ENCODE measurements around the gene ARID4A.

ARID4A gene

DNA sequence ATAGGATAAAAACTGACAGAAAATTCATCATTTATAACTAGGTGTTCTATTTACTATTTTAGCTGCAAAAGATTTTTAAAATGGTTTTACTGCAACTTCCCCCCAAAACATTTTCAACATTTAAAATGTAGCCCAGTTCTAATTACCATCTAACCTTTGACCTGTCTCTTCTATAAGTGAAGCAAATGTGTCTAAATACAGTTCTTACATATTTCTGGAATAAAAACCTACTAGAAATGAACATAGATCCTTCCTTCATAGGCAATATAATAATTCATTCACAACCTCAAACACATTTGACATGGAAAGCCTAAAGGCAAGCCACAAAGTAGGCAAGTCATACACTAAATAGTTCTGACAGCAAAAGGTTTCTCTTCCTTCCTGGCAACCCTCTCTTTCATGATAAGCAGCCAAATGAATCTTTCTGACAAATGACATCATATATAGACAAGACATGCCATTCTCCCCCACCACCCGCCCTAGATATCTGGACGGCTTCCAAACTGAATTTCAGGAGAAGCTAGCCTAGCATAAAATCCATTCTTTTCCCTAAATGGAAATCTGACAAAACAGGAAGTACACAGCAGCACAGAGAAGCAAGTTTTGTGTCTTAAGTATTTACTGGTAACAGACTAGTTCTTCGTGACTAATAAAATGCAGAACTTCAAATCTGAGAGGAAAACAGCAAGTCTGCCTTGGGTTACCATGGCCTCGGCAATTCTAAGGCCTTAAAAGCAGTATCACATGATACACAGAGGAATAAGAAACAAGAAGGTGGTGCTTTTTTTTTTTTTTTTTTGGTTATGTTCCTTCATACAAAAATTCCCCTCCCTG lies 17.2 kb upstream of the ARID4A start:
- H3K4me3 ChIP-seq (ENCODE audit: low read depth, low read length): no peak overlapping the region
- peak; percentile 80 for DNase-seq (ENCODE audit: low read depth, low spot score)
- TF ChIP-seq, protein P1, sequence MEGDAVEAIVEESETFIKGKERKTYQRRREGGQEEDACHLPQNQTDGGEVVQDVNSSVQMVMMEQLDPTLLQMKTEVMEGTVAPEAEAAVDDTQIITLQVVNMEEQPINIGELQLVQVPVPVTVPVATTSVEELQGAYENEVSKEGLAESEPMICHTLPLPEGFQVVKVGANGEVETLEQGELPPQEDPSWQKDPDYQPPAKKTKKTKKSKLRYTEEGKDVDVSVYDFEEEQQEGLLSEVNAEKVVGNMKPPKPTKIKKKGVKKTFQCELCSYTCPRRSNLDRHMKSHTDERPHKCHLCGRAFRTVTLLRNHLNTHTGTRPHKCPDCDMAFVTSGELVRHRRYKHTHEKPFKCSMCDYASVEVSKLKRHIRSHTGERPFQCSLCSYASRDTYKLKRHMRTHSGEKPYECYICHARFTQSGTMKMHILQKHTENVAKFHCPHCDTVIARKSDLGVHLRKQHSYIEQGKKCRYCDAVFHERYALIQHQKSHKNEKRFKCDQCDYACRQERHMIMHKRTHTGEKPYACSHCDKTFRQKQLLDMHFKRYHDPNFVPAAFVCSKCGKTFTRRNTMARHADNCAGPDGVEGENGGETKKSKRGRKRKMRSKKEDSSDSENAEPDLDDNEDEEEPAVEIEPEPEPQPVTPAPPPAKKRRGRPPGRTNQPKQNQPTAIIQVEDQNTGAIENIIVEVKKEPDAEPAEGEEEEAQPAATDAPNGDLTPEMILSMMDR (IDR thresholded peaks at IDR 0.05; ENCODE audit: insufficient read depth, low read length, missing control alignments): no peak
- CTCF ChIA-PET: interaction anchor here (1.3 kb wide), 1 partner anchor 9 kb away, joined by 4 read pairs; no protein-coding TSS in a partner anchor
- POLR2A ChIA-PET: no interaction called here

DNA sequence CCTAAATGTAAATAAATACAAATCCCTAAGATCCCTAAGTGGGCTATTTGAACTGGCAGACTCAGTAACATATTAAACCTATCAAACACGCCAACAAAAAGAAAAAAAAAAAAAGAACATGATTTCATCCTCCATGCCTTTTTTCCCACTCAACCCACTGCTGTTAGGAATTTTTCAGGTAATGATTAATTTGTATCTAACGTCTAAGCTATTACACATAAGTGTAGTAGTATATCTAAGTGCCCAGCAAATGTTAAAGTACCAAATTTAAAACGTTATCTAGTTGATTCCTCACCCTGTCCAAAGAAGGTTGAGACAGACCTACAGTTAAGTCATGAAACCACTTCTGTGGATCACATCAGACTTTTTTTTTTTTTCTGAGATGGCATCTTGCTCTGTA lies 16.4 kb upstream of the ARID4A start:
- ChIA-PET CTCF (interaction anchor here (1.3 kb wide), 1 partner anchor 9 kb away, joined by 4 read pairs; no protein-coding TSS in a partner anchor), POLR2A (no interaction called here)
- TF ChIP-seq, protein P1 (IDR thresholded peaks at IDR 0.05; ENCODE audit: insufficient read depth, low read length, missing control alignments): no peak
- no peak for DNase-seq (ENCODE audit: low read depth, low spot score)
- no peak overlapping the region for H3K4me3 ChIP-seq (ENCODE audit: low read depth, low read length)

DNA sequence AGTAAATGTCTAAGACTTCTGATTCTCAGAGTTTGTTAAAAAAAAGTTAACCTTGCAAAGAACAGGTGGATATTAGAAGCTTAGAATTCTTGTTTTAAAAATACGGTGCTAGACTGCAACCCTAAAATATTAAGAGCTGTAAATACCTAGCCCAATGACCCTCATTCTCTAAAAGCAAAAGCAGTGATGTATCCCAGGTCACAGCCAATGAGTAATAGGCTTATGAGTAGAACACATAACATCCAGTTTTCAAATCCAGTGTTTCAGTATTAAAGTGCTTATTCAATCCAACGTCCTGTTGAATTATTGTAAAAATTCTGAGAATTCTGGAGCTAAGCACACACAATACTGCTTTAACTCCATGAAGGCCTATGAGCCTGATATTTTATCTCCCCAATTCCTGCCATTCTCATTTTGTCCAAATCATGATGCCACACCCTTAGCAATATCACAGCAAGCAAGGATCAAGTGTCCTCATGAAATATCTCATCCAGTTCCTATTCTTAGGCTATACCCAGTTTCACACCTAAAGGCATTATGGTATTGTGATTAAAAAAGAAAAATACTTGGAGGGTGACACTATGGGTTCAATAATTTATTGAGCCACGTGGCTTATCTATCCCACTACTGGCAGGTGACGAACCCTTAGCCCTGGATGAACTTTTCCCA lies 15.3 kb upstream of the ARID4A start:
- ChIA-PET CTCF (interaction anchor here (1.6 kb wide), 1 partner anchor 15 kb away, joined by 3 read pairs; the partner anchor contains the start of gene ARID4A), POLR2A (no interaction called here)
- no peak for DNase-seq (ENCODE audit: low read depth, low spot score)
- TF ChIP-seq, protein P1 (IDR thresholded peaks at IDR 0.05; ENCODE audit: insufficient read depth, low read length, missing control alignments): no peak
- no peak overlapping the region for H3K4me3 ChIP-seq (ENCODE audit: low read depth, low read length)

DNA sequence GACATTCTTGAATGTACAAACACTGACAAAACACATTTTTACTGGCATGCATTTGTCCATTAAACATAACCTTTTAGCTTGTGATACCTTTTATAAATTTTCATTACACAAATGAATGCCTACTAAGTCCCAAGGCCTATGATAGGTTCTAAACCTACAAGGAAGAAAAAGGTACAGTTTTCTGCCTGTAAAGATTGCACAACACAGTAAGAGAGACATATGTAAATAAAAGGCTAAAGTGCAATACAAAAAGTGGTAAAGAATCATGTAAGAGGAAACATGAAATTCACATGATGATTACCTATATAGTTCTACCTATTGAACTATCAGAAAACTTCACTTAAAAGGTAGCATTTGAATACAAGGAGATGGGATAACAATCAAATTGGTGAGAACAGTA lies 14.6 kb upstream of the ARID4A start:
- ChIA-PET POLR2A (no interaction called here), CTCF (interaction anchor here (1.6 kb wide), 2 partner anchors 9 to 14 kb away, joined by 3 to 4 read pairs; partner anchors contain the start of gene ARID4A)
- DNase-seq (ENCODE audit: low read depth, low spot score): no peak
- H3K4me3 ChIP-seq (ENCODE audit: low read depth, low read length): no peak overlapping the region
- TF ChIP-seq, protein P1 (IDR thresholded peaks at IDR 0.05; ENCODE audit: insufficient read depth, low read length, missing control alignments): no peak

DNA sequence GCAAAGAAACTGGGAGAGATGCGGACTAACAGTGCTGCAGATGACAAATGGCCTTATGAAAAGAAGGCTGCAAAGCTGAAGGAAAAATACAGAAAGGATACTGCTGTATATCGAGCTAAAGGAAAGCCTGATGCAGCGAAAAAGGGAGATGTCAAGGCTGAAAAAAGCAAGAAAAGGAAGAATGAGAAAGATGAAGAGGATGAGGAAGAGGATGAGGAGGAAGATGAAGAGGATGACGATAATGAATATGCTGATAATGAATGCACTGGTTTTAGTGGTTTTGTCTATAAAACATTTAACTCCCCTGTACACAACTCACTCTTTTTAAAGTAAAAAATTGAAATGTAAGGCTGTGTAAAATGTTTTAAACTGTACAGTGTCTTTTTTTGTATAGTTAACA lies 13.2 kb upstream of the ARID4A start:
- no peak overlapping the region for H3K4me3 ChIP-seq (ENCODE audit: low read depth, low read length)
- ChIA-PET CTCF (interaction anchor here (1.6 kb wide), 1 partner anchor 10 kb away, joined by 4 read pairs; no protein-coding TSS in a partner anchor), POLR2A (no interaction called here)
- DNase-seq (ENCODE audit: low read depth, low spot score): no peak
- TF ChIP-seq, protein P1 (IDR thresholded peaks at IDR 0.05; ENCODE audit: insufficient read depth, low read length, missing control alignments): no peak

DNA sequence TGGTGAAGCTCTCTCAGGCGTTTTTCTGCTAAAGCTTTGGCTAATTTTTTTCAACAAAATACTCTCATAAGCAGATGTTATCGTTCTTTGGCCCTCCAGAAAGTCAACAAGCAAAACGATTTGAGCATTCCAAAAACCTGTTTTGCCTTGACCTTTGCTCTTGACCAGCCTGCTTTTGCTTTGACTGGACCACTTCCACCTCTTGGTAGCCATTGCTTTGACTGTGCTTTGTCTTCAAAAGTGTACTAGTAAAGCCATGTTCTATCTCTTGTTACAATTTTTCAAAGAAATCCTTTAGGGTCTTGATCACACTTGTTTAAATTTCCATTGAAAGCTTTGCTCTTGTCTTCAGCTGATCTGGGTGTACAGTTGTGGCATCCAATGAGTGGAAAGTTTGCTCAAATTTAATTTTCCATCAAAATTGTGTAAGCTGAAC lies 10.7 kb upstream of the ARID4A start:
- ChIA-PET CTCF (no interaction called here), POLR2A (no interaction called here)
- TF ChIP-seq, protein P1 (IDR thresholded peaks at IDR 0.05; ENCODE audit: insufficient read depth, low read length, missing control alignments): no peak
- DNase-seq (ENCODE audit: low read depth, low spot score): no peak
- no peak overlapping the region for H3K4me3 ChIP-seq (ENCODE audit: low read depth, low read length)
